H7 (cell line): ENCODE data around the gene PRG2. TPM values are rescaled to one million over a fixed set of nuclear protein-coding genes. Genes with fewer than 3 reads are reported as not detected.
"Not testable (repeated sequence)": the region's sequence is repeated elsewhere in the genome, so short reads cannot be mapped to it uniquely, and the experiment has no call there.

Experiments used
- DNase-seq: peaks from one replicate; pipeline ENCODE4 v3.0.0; 2012
- H3K27me3 ChIP-seq: 2 replicates; pipeline ENCODE4 v1.6.0; 2011; ENCODE audit warnings: mild to moderate bottlenecking, low read length; ENCODE audit not compliant: control insufficient read depth, insufficient read depth
- H3K36me3 ChIP-seq: replicated peaks from 2 replicates; pipeline ENCODE4 v1.5.1; 2011; ENCODE audit warnings: low read length; ENCODE audit not compliant: control insufficient read depth, insufficient read depth
- H3K4me3 ChIP-seq: 2 replicates; pipeline ENCODE4 v1.5.1; 2011; ENCODE audit warnings: low read depth, mild to moderate bottlenecking, control low read depth, low read length, moderate library complexity; ENCODE audit not compliant: insufficient read depth
- total RNA-seq: library from RNA; depleted of rRNA; stranded (reverse); fragments of >200 nt; shearing (Covaris generic); gene quantifications from 2 replicates; pipeline ENCODE4 v1.2.3, GENCODE V29; 2014

Gene PRG2
- total RNA-seq, 1 experiment from 2014 or later = not detected

DNA sequence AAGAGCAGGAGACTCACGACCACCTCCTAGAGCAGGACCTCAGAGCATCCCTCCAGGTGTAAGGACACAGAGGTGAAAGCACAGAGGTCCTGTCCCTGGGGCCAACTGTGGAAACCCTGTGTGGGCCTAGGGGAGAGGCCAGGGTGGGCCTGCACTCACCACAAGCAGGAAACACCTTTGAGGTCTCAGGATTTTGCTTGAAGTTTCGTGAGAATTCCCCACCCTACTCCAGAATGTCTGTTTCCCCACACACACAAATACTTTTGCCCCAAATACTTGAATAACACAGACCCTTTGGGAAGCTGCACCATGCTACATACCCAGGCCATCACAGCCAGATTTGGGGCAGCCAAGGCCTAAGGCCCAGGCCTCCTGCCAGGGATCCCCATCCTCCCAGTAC, 18.3 kb upstream of the PRG2 start:
- no peak for DNase-seq
- Histone ChIP-seq H3K36me3 (no peaks in the 10 kb centered on the region; the same call in 1 of the 2 replicates), H3K27me3 (no peaks in the 10 kb centered on the region), H3K4me3 (no peak overlapping the region)

DNA sequence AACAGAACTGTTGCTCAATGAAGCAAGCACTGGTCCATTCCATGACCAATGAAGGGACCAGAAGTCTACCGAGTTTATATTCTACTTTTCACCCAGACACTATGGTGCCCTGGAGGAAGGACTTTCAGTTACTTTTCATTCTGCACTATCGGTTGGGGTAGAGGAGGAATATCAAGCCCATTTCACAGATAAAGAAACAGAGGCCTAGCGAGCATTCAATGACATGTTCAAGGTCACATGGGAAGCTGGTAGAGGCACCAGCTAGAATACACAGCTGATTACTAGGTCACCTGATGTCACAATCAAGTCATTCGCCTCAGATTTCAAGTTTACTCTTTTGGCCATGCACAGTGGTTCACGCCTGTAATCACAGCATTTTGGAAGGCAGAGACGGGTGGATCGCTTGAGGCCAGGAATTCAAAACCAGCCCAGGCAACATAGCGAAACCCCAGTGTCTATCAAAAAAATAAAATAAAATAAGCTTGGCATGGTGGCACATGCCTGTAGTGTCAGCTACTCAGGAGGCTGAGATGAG, 17.6 kb upstream of the PRG2 start:
- Histone ChIP-seq H3K27me3 (no peaks in the 10 kb centered on the region), H3K4me3 (no peak overlapping the region), H3K36me3 (no peaks in the 10 kb centered on the region; the same call in 1 of the 2 replicates)
- DNase-seq = no peak

DNA sequence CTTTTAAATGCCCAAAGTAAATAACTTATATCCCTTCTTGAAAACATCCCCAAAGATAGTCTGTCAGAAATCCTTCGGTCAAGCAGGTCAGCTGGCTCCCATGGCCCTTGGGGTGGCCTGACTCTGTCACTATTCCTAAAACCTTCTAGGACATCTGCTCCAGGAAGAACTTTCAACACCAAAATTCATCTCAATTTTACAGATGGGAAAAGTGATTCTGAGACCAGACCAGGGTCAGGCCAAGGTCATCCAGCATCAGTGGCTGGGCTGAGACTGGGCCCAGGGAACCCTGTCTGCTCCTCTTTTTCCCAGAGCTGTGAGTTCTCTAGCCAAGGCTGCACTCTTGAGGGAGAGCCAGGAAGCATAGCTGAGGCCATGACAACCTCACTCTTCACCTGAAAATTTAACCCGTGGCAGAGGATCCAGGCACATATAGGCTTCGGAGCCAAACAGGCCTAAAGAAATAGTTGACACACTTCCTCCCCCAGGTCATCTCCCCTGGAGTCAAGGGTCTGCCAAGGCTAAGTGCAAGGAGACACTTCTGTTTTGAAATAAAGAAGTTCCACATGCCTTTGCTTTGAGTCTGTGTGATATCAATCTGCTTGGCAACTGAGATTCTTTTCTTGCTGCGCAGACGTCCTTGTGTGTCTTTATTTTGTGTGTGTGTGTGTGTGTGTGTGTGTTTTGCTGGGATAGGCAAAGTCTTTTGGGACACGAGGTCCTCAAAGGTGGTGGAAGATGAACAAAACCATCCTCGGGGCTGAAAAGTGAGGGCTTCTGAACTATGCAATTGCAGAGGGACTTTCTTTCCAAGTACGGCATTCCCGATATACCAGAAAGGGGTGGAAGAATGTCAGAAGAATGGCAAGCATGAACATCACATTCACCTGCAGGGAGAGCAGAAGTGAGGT, 16.8 kb upstream of the PRG2 start:
- no peaks in the 10 kb centered on the region for H3K27me3 ChIP-seq
- H3K36me3 ChIP-seq = no peaks in the 10 kb centered on the region; the same call in 1 of the 2 replicates
- no peak overlapping the region for H3K4me3 ChIP-seq
- DNase-seq = no peak

DNA sequence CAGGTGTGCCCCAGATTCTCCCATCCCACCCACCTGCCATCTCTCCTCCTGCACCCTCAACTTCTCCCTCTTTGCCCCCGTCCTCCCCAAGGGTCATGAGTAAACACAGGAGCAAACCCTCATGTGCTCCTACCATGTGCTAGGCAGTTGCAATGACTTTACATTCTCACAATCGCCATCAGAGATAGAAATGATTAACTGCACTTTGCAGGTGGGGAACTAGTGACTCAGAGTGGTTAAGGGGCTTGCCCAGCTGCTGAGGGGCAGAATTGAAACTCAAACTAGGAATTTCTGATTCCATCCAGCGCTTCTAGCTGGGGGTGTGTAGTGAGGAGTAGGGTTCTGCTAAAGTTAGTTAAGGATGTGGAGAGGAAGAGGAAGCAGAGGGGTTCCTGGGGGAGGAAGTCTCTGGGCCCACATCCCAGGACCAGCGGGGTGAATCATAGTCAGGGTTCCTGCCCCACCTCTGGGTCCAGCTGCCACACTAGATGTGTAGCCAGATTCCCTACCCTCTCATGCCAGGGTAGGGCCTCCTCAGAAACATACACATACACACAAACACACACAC, 16.0 kb upstream of the PRG2 start:
- Histone ChIP-seq H3K4me3 (no peak overlapping the region), H3K27me3 (no peaks in the 10 kb centered on the region), H3K36me3 (no peaks in the 10 kb centered on the region; the same call in 1 of the 2 replicates)
- DNase-seq = no peak

DNA sequence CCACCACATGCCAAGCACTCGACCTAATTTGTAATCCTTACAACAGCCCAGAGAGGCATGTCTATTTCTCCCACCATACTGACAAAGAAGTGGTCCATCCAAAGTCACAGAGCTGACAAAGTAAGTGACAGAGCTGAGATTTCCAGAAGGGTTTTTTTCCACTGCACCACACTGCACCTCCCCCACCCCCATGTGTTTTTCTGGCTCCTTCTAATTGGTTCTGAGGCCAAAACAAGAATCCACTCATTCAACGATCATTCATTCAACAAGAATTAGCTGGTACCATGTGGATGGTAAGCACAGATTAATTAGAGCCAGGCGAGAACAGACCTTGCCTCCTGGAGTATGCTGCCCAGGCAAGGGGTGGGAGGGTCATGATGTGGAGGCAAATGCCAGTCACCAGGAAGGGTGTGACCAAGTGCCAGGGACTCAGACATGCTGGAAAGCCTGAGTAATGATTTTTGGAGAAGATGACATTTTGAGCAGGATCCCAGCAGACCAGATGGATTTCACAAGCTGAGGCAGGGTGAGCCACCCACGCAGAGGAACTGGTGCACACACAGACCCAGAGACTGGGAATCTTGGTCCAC, 14.9 kb upstream of the PRG2 start:
- no peaks in the 10 kb centered on the region; the same call in 1 of the 2 replicates for H3K36me3 ChIP-seq

DNA sequence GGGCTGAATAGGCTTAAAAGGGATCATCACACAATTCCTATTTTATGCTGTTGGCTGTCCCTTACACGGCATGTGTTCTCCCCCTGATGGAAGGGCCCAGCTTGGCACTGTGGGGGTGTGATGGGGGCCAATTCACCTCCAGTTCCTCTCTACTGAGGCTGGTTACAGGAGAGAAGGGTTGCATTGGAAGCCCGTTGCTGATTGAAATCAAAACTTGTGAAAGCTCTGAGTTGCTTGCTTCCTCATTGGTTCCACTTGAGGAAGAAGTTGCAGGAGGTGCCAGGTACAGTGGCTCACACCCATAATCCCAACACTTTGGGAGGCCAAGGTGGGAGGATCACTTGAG, 13.3 kb upstream of the PRG2 start:
- DNase-seq = no peak
- H3K4me3 ChIP-seq = no peak overlapping the region
- no peaks in the 10 kb centered on the region for H3K27me3 ChIP-seq
- H3K36me3 ChIP-seq = no peaks in the 10 kb centered on the region; the same call in 1 of the 2 replicates

More for the DNA sequence above, 14.9 kb upstream of the PRG2 start:
- Histone ChIP-seq H3K27me3 (no peaks in the 10 kb centered on the region), H3K4me3 (no peak overlapping the region)
- no peak for DNase-seq

DNA sequence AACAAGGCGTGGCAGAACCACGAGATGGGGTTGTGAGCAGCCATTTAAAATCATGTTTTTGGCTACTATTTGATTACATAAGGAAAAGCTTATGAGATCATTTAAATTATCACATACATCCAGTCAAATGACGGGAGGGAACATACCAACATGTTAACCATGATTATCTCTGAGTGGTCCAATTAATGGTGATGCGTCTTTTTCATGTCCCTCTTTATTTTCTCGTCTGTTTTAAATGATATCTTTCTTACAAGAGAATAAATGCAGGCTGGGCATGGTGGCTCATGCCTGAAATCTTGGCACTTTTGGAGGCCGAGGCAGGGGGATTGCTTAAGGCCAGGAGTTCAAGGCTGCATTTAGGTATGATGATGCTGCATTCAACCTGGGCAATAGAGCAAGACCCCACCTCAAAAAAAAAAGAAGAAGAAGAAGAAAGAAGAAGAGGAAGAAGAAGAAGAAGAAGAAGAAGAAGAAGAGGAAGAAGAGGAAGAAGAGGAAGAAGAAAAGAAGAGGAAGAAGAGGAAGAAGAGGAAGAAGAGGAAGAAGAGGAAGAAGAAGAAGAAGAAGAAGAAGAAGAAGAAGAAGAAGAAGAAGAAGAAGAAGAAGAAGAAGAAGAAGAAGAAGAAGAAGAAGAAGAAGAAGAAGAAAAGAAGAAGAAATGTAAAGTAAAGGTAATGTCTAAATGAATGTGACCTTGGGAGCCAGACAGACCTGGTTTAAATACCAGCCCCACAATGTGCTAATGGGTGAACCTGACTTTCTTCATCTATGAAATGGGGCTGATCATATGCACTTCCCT, 12.8 kb upstream of the PRG2 start:
- not testable (repeated sequence) for DNase-seq, H3K36me3 ChIP-seq, H3K27me3 ChIP-seq, H3K4me3 ChIP-seq

DNA sequence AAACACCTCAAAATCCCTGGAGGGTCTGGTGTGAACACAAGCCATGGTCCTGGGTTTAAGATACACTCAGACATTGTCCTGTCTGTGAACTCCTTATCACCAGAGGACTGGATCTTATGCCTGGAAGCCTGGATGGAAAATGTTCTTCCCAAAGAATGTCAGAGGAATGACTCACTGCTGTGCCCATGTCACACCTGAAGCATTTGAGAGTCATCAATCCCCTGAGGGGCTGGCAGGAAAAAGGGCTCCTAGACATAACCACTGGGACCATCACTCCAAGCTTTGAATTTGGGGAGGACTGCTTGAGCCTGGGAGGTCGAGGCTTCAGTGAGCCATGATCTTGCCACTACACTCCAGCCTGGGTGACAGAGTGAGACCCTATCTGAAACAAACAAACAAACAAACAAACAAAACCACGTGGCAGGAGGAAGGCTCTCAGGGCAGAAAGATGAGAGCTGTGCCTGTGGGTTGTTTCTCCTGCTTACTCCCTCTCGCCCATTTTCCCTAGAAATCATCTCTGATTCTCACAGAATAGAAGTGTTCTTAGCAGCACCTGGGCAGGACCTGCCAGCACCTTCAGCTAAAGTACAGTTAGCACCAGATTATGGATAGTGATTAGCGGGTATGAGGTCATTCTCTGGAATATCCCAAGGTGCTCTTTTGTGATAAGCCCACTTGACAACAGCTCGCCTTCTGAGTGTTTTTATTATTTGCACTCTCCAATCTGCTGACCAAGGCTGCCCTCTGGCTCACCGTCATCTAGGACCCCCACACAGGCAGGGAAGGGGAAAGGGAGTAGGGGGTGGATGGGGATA, 11.9 kb upstream of the PRG2 start:
- H3K4me3 ChIP-seq = no peak overlapping the region
- H3K36me3 ChIP-seq = no peaks in the 10 kb centered on the region; the same call in 1 of the 2 replicates
- no peaks in the 10 kb centered on the region for H3K27me3 ChIP-seq
- DNase-seq = no peak

DNA sequence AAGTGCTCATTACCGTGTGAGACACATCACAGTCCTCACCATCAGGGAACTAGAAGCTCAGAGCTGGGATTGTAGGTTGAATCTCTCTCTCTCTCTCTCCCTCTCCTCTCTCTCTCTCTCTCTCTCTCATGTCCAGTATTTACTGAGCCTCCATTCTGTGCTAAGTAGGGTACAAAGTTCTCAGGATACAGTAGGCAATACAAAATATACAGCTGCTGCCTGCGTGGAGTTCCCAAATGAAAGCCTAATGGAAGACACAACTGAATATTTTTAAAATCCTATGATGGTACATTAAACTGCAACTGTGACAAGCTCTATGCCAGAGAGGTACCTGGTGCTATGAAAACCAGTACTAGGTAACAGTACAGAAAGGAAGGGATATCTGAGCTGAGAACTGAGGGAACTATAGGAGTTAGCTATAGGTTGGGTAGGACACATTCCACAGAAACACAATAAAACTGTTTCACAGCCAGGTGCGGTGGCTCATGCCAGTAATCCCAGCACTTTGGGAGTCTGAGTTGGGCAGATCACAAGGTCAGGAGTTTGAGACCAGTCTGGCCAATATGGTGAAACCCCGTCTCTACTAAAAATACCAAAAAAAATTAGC, 9.6 kb upstream of the PRG2 start:
- no peaks in the 10 kb centered on the region for H3K36me3 ChIP-seq
- no peaks in the 10 kb centered on the region for H3K27me3 ChIP-seq
- H3K4me3 ChIP-seq = no peak overlapping the region
- DNase-seq = no peak

DNA sequence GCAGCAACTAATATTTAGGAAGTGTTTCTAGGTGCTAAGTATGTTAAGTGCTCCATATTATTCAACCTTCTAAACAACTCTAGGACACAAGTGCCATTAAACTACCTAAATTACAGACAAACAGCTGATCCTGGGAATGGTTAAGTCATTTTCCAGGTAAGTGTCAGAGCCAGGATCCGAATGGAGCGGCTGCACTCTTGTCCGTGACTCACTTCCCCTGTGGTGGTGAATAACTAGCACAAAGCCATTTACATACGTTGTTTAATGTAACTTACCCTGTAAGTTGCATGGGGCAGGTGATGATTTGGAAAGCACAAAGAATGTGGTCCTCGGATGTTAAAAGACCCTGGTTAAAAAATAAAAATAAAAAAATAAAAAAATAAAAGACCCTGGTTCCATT, 8.8 kb upstream of the PRG2 start:
- DNase-seq = no peak

DNA sequence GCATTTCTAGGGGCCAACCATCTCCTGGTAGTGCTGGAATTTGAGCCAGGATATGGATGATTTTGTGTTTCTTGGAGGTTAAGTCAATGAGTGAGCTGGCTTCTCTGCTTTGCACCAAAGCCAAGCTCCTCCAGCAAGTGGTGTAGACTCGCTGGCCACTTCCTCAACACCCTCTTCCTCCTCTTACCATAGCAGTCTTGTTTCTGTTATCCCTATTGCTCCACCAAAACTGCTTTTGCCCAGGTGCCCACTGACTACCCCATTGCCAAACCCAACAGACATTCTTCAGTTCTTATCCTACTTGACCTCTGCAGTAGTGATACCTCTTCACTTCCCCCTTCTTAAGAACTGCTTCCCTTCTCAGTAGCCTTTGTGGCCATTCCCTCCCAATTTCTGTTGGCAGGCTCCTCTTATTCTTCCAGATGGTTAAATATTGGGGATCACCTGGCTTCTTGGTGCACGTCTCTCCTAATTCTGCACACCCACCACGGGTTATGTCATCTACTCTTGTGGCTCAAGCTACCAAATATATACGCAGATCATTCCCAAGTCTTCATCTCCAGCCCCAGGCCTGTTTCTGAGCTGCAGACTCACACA, 7.0 kb upstream of the PRG2 start:
- no peak for DNase-seq

More for the DNA sequence above, 8.8 kb upstream of the PRG2 start:
- no peak overlapping the region for H3K4me3 ChIP-seq
- H3K36me3 ChIP-seq = no peaks in the 10 kb centered on the region
- H3K27me3 ChIP-seq = no peaks in the 10 kb centered on the region

DNA sequence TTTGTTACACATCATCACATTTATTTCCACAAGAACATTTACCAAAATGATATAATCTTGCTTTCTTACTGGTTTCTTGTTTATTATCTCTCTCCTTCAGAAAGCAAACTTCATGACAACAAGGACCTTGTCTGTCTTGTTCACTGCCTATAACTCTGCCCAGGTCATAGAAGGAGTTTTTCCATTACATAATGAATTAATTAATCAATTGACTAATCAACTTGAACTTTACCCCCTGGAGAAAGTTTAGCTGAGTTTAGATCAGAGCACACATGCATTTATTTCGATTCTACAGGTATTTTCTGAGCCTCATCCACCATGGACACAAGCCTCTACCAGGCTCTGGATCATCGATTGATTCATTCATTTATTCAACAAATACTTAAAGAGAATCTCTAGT, 6.3 kb upstream of the PRG2 start:
- Histone ChIP-seq H3K4me3 (no peak overlapping the region), H3K36me3 (no peaks in the 10 kb centered on the region), H3K27me3 (no peaks in the 10 kb centered on the region; the same call in 1 of the 2 replicates)
- no peak for DNase-seq

More for the DNA sequence above, 7.0 kb upstream of the PRG2 start:
- Histone ChIP-seq H3K4me3 (no peak overlapping the region), H3K27me3 (no peaks in the 10 kb centered on the region; the same call in 1 of the 2 replicates), H3K36me3 (no peaks in the 10 kb centered on the region)
